IMR-90 (cell line): Measurements from ENCODE around the gene PYGL. TPM values are rescaled to one million over a fixed set of nuclear protein-coding genes. Genes with fewer than 3 reads are reported as not detected.

ENCODE experiments used
- ATAC-seq: fragments of 200-7000 bp; cut with Tn5 transposase; 2 replicates; pipeline ENCODE4 v1.9.1; 2020; ENCODE audit warnings: low read depth, mild to moderate bottlenecking, moderate library complexity
- BruUV-seq: library from RNA; stranded (reverse); fragments of 400-500 nt; replicated peaks from 2 replicates; lab custom pipeline; 2021; lab: Mats Ljungman, UMichigan
- CTCF ChIA-PET: fragments of 300-600 bp; formaldehyde crosslinking; extraction: SDS; loops from one replicate; lab custom pipeline; 2021; ENCODE audit warnings: antibody characterized with exemption; lab: Yijun Ruan, JAX
- POLR2A ChIA-PET: fragments of 300-600 bp; sonication (Branson Sonifier 250); formaldehyde crosslinking; loops from one replicate; lab custom pipeline; 2022; ENCODE audit warnings: antibody characterized with exemption; ENCODE audit not compliant: unreplicated experiment; lab: Charles Lee
- DNase-seq: peaks from one replicate; pipeline ENCODE4 v3.0.0; 2013
- H2AFZ ChIP-seq: replicated peaks from 2 replicates; pipeline ENCODE3; 2013; ENCODE audit warnings: low read length, mild to moderate bottlenecking; ENCODE audit not compliant: poor library complexity
- H2AK5ac ChIP-seq: 2 replicates; pipeline ENCODE4 v1.6.1; 2013; ENCODE audit warnings: low read depth, low read length, inconsistent platforms
- H2AK9ac ChIP-seq: replicated peaks from 2 replicates; pipeline ENCODE3; 2013; ENCODE audit warnings: mild to moderate bottlenecking, low read depth, low read length, moderate library complexity; ENCODE audit not compliant: poor library complexity
- H2BK120ac ChIP-seq: 2 replicates; pipeline ENCODE4 v1.6.1; 2013; ENCODE audit warnings: low read depth, low read length, inconsistent platforms
- H2BK15ac ChIP-seq: 3 replicates; pipeline ENCODE4 v1.6.1; 2013; ENCODE audit warnings: low read depth, low read length, inconsistent platforms
- H2BK20ac ChIP-seq: 2 replicates; pipeline ENCODE4 v1.6.1; 2013; ENCODE audit warnings: low read depth, mild to moderate bottlenecking, inconsistent platforms, low read length, moderate library complexity
- H2BK5ac ChIP-seq: 2 replicates; pipeline ENCODE4 v1.6.1; 2013; ENCODE audit warnings: mild to moderate bottlenecking, low read depth, low read length, inconsistent platforms; ENCODE audit not compliant: poor library complexity, severe bottlenecking
- H3K14ac ChIP-seq: replicated peaks from 2 replicates; pipeline ENCODE4 v1.6.1; 2013; ENCODE audit warnings: low read depth, low read length, inconsistent platforms
- H3K18ac ChIP-seq: 2 replicates; pipeline ENCODE4 v1.6.1; 2013; ENCODE audit warnings: low read depth, low read length, control low read depth
- H3K23ac ChIP-seq: 2 replicates; pipeline ENCODE4 v1.6.1; 2013; ENCODE audit warnings: low read depth, low read length, inconsistent platforms
- H3K27ac ChIP-seq: 2 replicates; pipeline ENCODE4 v1.5.1; 2013; ENCODE audit warnings: mild to moderate bottlenecking, control low read depth, low read length; ENCODE audit not compliant: insufficient read depth
- H3K27me3 ChIP-seq: 2 replicates; pipeline ENCODE4 v1.6.1; 2013; ENCODE audit warnings: low read length; ENCODE audit not compliant: control insufficient read depth, insufficient read depth
- H3K36me3 ChIP-seq: 2 replicates; pipeline ENCODE4 v1.6.1; 2013; ENCODE audit warnings: low read length, mixed read lengths; ENCODE audit not compliant: control insufficient read depth, insufficient read depth
- H3K4ac ChIP-seq: 2 replicates; pipeline ENCODE4 v1.6.1; 2013; ENCODE audit warnings: low read depth, low read length, inconsistent platforms
- H3K4me1 ChIP-seq: 2 replicates; pipeline ENCODE4 v1.6.1; 2013; ENCODE audit warnings: low read length, mixed read lengths; ENCODE audit not compliant: control insufficient read depth, insufficient read depth
- H3K4me2 ChIP-seq: 2 replicates; pipeline ENCODE4 v1.6.1; 2013; ENCODE audit warnings: low read depth, mild to moderate bottlenecking, control low read depth, low read length, moderate library complexity
- H3K4me3 ChIP-seq: 2 replicates; pipeline ENCODE4 v1.5.1; 2013; ENCODE audit warnings: low read depth, mild to moderate bottlenecking, control low read depth, low read length, moderate library complexity; ENCODE audit not compliant: insufficient read depth
- H3K56ac ChIP-seq: 2 replicates; pipeline ENCODE4 v1.6.1; 2013; ENCODE audit warnings: low read length, inconsistent platforms; ENCODE audit not compliant: insufficient read depth; ENCODE audit errors: extremely low read depth
- H3K79me1 ChIP-seq, 2 experiments: 2 replicates each; pipeline ENCODE4 v1.6.1; 2013; ENCODE audit warnings: low read length in 2 of 2, inconsistent platforms in 1 of 2, low read depth in 1 of 2
- H3K9ac ChIP-seq: 2 replicates; pipeline ENCODE4 v1.6.1; 2013; ENCODE audit warnings: low read depth, low read length, control low read depth
- H3K9me1 ChIP-seq: 2 replicates; pipeline ENCODE4 v1.6.1; 2013; ENCODE audit warnings: low read length, inconsistent platforms; ENCODE audit not compliant: insufficient read depth
- H3K9me3 ChIP-seq: 2 replicates; pipeline ENCODE4 v1.6.1; 2013; ENCODE audit warnings: low read length; ENCODE audit not compliant: control insufficient read depth, insufficient read depth
- H4K20me1 ChIP-seq: 2 replicates; pipeline ENCODE4 v1.6.1; 2013; ENCODE audit warnings: low read length, inconsistent platforms; ENCODE audit not compliant: insufficient read depth
- H4K5ac ChIP-seq: 2 replicates; pipeline ENCODE4 v1.6.1; 2013; ENCODE audit warnings: mild to moderate bottlenecking, low read depth, low read length, control low read depth
- H4K8ac ChIP-seq, 2 experiments: 2 replicates each; pipeline ENCODE4 v1.6.1; 2013; ENCODE audit warnings: low read depth in 2 of 2, low read length in 2 of 2, control low read depth in 1 of 2, inconsistent platforms in 1 of 2
- H4K91ac ChIP-seq: 2 replicates; pipeline ENCODE4 v1.6.1; 2013; ENCODE audit warnings: low read depth, low read length, inconsistent platforms; ENCODE audit not compliant: insufficient read depth
- FOS ChIP-seq: fragments of 150-350 bp; IDR thresholded peaks from 2 replicates; pipeline ENCODE4 v1.6.1; 2016; ENCODE audit warnings: low read depth, low read length
- MAZ ChIP-seq: IDR thresholded peaks from 2 replicates; pipeline ENCODE4 v1.6.1; 2012; ENCODE audit warnings: low read depth, mild to moderate bottlenecking, low read length, improper control_type of control experiment, moderate library complexity, borderline replicate concordance
- NFE2L2 ChIP-seq: fragments of 150-350 bp; IDR thresholded peaks from 2 replicates; pipeline ENCODE4 v1.6.1; 2016; ENCODE audit warnings: low read depth, mild to moderate bottlenecking, low read length
- RCOR1 ChIP-seq: IDR thresholded peaks from 2 replicates; pipeline ENCODE4 v1.6.1; 2012; ENCODE audit warnings: mild to moderate bottlenecking, low read length, improper control_type of control experiment; ENCODE audit not compliant: insufficient replicate concordance
- SMC3 ChIP-seq: fragments of 150-350 bp; IDR thresholded peaks from 2 replicates; pipeline ENCODE4 v1.6.1; 2016; ENCODE audit warnings: low read depth, mild to moderate bottlenecking, antibody characterized with exemption, low read length, moderate library complexity
- WGBS, 2 experiments: methylation state at CpG; one replicate each; pipeline versions ENCODE4 v1.1.5 to v1.1.7; 2013; ENCODE audit warnings: missing lambda C conversion rate in 2 of 2; ENCODE audit not compliant: insufficient read length in 1 of 2; ENCODE audit errors: extremely low coverage in 2 of 2; 5-methylcytosine and 5-hydroxymethylcytosine counted together
- dilution Hi-C: fragments of 300-500 bp; cut with HindIII; formaldehyde crosslinking; loops from one replicate; pipeline ENCODE4 v1.14.3; 2018; ENCODE audit warnings: low sequenced_read_pairs; ENCODE audit not compliant: unreplicated experiment
- in situ Hi-C: fragments of 300-500 bp; cut with MboI; formaldehyde crosslinking; loops from 3 replicates; pipeline ENCODE4 v1.14.3; 2019; ENCODE audit warnings: low sequenced_read_pairs, inconsistent platforms, mixed read lengths
- intact Hi-C: fragments of 100-400 bp; cut with micrococcal nuclease; formaldehyde crosslinking; loops from 2 replicates; pipeline ENCODE4 v1.10.0; 2022
- polyA plus RNA-seq, 3 experiments: library from polyadenylated mRNA; depleted of rRNA; stranded (reverse); fragments of >200 nt; gene quantifications; 2 replicates each; pipeline ENCODE4 v1.2.3, GENCODE V29; 2012; ENCODE audit warnings: low replicate concordance in 1 of 3
- total RNA-seq: library from RNA; depleted of rRNA; stranded (reverse); fragments of >200 nt; gene quantifications from 2 replicates; pipeline ENCODE4 v1.2.3, GENCODE V29; 2012
- TF ChIP-seq, protein P1 (sequence below): fragments of 150-350 bp; IDR thresholded peaks from 2 replicates; pipeline ENCODE4 v1.6.1; 2016; ENCODE audit warnings: low read depth, mild to moderate bottlenecking, low read length, moderate library complexity, borderline replicate concordance
- TF ChIP-seq, protein P2 (sequence below): conservative IDR thresholded peaks from 2 replicates; pipeline ENCODE4 v1.5.1; 2012; ENCODE audit warnings: mild to moderate bottlenecking, low read depth, low read length, improper control_type of control experiment

Gene PYGL
- total and polyA plus RNA-seq, 2 of the 4 experiments (the other 2 are of a cell fraction): 52.3 to 70.4 TPM

DNA sequence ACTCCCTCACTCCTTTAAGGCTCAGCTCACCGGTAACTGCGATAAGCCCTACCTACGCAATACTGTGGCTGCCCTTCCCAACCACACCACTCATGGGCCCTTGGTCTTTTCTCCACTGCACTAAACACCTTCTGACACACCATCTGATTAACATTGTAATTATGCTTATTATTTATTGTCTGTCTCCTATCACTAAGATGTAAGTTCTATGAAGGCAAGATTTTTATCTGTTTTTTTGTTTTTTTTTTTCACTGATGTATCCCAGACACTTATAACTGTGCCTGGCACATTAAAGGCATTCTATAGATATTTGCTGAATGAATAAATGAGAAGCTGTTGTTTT, 34.2 kb upstream of the PYGL start:
- BruUV-seq: no TSS peak
- CTCF ChIA-PET: interaction anchor here (1.2 kb wide), 1 partner anchor 11 kb away, joined by 3 read pairs; no protein-coding TSS in a partner anchor
- Histone ChIP-seq H3K9me3 (no peaks in the 10 kb centered on the region), H3K4me3 (no peak overlapping the region), H3K4me2 (no peak overlapping the region), H2AK9ac (no peak overlapping the region), H4K5ac (no peak overlapping the region), H4K8ac (no peak overlapping the region), H2BK15ac (no peak overlapping the region), H3K23ac (no peak overlapping the region), H4K20me1 (no peaks in the 10 kb centered on the region), H3K14ac (no peak overlapping the region), H3K79me1 (no peaks in the 10 kb centered on the region), H3K27ac (no peak overlapping the region), H3K36me3 (no peaks in the 10 kb centered on the region), H3K27me3 (peaks cover 54% of the 10 kb centered on the region), H2AK5ac (no peak overlapping the region), H3K4ac (no peak overlapping the region), H2BK120ac (no peak overlapping the region), H2BK20ac (no peak overlapping the region), H3K56ac (no peak overlapping the region), H3K9ac (no peak overlapping the region), H3K4me1 (no peaks in the 10 kb centered on the region), H4K91ac (no peak overlapping the region), H3K18ac (no peak overlapping the region), H3K9me1 (no peaks in the 10 kb centered on the region), H2BK5ac (no peak overlapping the region), H2AFZ (no peak overlapping the region)
- ATAC-seq (no peak), DNase-seq (no peak)
- no CpG with 5 or more reads among the region's 3 CpGs for WGBS, 2 experiments
- TF ChIP-seq NFE2L2 (no peak), MAZ (no peak), FOS (no peak), SMC3 (no peak), RCOR1 (no peak)
- TF ChIP-seq, protein P1, sequence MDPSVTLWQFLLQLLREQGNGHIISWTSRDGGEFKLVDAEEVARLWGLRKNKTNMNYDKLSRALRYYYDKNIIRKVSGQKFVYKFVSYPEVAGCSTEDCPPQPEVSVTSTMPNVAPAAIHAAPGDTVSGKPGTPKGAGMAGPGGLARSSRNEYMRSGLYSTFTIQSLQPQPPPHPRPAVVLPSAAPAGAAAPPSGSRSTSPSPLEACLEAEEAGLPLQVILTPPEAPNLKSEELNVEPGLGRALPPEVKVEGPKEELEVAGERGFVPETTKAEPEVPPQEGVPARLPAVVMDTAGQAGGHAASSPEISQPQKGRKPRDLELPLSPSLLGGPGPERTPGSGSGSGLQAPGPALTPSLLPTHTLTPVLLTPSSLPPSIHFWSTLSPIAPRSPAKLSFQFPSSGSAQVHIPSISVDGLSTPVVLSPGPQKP: no peak
- TF ChIP-seq, protein P2, sequence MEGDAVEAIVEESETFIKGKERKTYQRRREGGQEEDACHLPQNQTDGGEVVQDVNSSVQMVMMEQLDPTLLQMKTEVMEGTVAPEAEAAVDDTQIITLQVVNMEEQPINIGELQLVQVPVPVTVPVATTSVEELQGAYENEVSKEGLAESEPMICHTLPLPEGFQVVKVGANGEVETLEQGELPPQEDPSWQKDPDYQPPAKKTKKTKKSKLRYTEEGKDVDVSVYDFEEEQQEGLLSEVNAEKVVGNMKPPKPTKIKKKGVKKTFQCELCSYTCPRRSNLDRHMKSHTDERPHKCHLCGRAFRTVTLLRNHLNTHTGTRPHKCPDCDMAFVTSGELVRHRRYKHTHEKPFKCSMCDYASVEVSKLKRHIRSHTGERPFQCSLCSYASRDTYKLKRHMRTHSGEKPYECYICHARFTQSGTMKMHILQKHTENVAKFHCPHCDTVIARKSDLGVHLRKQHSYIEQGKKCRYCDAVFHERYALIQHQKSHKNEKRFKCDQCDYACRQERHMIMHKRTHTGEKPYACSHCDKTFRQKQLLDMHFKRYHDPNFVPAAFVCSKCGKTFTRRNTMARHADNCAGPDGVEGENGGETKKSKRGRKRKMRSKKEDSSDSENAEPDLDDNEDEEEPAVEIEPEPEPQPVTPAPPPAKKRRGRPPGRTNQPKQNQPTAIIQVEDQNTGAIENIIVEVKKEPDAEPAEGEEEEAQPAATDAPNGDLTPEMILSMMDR: no peak
- in situ Hi-C loops (no loop called here), dilution Hi-C loops (no loop called here), intact Hi-C loops (no loop called here)
- POLR2A ChIA-PET: no interaction called here
